Frontal cortex (tissue), 4 donors: ENCODE measurements around the gene C6orf47. TPM values are rescaled to one million over a fixed set of nuclear protein-coding genes. Genes with fewer than 3 reads are reported as not detected.
A peak's percentile ranks its signal among the peaks of the same experiment; 100 is the strongest.

ENCODE experiments used
- DNase-seq, 2 donors: peaks; one replicate each; pipeline ENCODE4 v3.0.0; 2012; ENCODE audit warnings: low spot score in 2 of 2
- FAIRE-seq: peaks from 2 replicates; lab custom pipeline; 2012; peaks lifted over from hg19 to GRCh38; lab: Jason Lieb, UNC
- total RNA-seq: library from RNA; depleted of rRNA; stranded (reverse); fragments of >200 nt; gene quantifications from one replicate; pipeline ENCODE4 v1.2.3, GENCODE V29; 2014
- donor health status: control.
- donor health status: control.
- donor health status: control.

C6orf47 gene
- total RNA-seq, 1 donor from 2014 or later, result 16.7 TPM

DNA sequence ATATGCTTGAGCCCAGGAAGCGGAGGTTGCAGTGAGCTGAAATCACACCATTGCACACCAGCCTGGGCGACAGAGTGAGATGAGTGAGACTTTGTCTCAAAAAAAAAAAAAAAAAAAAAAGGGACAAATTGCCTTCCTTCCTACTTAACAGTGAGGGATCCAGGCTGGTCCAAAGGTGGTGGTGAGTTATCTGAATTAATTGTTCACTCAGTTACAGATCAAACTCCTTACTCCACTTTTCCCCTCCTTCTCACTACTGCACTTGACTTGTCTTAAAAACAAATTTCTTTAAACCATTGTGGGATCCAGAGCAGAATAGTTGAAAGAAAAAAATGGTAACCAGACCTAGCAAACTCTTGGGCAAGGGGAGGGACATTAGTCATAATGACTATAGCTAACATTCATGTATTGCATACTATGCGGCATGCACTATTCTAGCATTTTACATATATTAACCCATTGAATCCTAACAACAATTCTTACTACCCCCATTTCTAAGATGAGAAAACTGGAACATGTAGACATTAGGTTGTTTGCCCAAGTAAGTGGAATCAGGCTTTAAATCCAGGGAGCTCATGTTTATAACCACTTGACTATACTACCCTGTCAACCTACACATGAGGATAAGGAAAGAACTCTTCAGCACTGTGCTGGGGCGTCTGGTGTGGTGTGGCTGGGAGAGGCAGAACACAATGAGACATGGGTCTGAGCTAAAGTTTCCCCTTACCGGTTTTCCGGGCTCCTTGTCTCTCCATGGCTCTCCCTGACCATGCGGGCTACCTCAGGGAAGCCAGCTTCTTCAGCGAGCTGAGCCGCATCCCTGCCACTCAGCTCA lies 2.8 kb upstream of the C6orf47 start:
- FAIRE-seq (no peak), DNase-seq (no peak)

- FAIRE-seq (no peak), DNase-seq (no peak)
Measured at GRCh38 chr6:31662124-31662723, 1.6 kb upstream of the C6orf47 start.

DNA sequence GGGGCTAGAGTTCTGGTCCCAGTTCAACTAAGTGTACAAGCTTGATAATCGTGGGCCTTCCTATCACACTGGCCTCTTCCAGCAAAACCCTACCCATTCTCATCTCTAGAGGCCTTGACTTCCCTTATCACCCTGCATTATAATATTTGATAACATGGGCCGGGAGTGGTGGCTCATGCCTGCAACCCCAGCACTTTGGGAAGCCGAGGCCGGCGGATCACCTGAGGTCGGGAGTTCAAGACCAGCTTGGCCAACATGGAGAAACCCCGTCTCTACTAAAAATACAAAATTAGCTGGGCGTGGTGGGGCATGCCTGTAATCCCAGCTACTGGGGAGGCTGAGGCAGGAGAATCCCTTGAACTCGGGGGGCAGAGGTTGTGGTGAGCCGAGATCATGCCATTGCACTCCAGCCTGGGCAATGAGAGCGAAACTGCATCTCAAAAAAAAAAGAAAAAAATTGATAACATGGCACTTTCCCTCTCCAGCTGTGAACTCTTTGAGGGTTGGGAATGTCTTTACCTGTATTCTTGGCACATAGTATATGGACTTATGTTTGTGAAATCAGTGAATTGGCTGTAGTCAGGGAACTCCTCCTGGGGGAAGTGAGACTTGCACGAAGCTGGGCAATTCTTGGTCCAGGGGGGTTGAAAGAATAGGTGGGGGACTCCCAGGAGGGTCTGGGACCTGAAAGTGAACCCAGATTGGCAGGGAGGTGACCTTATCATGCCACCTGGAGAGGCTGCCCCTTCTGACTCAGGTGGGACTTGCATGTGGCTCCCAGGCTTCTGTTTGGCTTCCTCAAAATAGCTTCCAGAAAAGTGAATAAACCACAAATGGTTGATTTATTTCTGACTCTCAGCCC lies 915 bp upstream of the C6orf47 start:
- DNase-seq (no peak), FAIRE-seq (no peak)

- no peak for FAIRE-seq
Measured at GRCh38 chr6:31659649-31660380, 763 bp downstream of the C6orf47 start.

DNA sequence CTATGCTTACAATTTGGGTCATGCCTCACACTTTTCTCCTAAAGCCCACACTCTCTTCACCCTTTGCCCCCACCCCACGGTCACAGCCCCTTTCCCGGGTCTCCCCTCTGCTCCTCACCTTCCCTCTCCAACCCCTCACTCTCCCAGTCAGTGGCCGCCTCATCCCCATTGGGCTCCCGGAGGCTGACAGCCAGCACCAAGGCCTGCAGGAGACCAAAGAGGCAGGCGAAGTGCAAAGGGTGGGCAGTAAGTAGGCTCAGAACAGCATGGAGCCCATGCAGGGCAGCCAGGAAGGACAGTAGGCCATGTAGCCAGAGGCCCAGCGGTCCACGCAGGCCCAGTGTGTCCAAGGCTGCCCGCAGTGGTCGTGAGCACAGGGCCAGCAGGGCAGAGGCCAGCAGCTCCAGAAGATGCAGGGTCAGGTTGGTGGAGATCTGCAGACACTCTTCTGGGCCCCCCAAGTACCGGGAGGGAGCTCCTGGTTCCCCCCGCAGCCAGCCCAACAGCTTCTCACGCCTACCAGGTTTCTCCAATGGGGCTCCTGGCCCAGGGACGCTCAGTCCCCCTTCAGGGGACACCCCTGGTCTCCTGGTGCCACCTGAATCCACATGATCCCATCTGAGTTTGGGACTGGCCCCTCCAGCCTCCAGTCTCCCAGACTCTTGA lies 1.5 kb downstream of the C6orf47 start:
- DNase-seq (no peak), FAIRE-seq (no peak)

More at GRCh38 chr6:31659649-31660380, 763 bp downstream of the C6orf47 start:
- no peak for DNase-seq

DNA sequence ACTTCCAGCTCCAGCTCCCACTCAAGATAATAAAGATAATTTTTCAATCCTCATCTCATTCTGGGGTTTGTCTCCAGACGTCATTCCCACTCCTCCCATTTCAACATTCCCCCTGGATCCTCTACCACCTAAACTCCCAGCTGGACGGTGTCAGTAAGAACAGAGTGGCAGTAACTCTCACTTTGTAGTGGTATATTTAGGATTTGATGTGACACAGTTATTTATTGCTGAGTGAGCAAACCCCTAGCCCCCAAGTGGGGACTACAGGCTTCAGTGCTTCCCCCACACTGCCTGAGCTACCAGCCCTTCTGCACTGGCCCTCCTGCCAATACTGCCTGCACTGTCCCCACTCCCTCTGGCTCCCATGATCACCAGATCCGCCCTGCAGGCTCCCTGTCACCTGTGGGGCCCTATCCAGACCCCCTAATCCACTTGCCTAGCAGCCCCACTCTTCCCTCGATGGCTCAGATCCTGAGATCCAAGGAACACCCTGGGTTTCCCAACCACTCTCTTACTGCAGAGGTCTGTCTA lies 2.4 kb downstream of the C6orf47 start:
- FAIRE-seq (no peak), DNase-seq (no peak)

DNA sequence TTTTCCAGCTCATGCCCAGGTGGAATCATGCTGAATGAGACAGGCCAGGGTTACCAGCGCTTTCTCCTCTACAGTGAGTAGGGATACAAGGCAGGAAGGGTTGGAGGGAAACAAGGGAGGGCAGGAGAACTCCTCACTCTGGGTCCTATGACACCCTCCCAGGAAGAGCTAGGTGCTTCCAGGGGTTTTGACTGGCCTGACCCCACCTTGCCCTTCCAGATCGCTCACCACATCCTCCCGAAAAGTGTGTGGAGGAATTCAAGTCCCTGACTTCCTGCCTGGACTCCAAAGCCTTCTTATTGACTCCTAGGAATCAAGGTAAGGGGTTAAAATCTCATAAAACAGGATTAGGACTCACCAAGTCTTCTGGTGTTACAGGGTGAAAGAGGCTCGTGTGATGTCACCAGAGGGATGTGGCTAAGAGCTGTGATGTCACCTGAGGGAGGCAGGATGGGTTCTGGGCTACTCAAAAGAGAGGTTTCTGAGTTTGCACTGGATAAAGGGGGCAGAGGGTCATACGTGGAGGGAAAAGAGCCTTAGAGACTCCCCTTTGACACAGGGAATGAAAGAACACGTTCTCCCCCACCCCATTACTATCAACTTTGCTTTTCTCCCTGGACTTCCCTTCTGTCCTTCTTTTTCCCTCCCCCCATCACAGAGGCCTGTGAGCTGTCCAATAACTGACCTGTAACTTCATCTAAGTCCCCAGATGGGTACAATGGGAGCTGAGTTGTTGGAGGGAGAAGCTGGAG lies 3.0 kb downstream of the C6orf47 start:
- DNase-seq, result no peak
- no peak for FAIRE-seq

GRCh38 chr6:31655349-31656237 lies 5.0 kb downstream of the C6orf47 start, which contains the start of gene APOM:
TSS of gene APOM (plus strand) at chr6:31655894. CDS start at chr6:31655967, 73 bp downstream.
- DNase-seq, result no peak

GRCh38 chr6:31654574-31655348 lies 5.8 kb downstream of the C6orf47 start:
- no peak for DNase-seq
- no peak for FAIRE-seq

More at GRCh38 chr6:31655349-31656237, 5.0 kb downstream of the C6orf47 start, which contains the start of gene APOM:
- no peak for FAIRE-seq

DNA sequence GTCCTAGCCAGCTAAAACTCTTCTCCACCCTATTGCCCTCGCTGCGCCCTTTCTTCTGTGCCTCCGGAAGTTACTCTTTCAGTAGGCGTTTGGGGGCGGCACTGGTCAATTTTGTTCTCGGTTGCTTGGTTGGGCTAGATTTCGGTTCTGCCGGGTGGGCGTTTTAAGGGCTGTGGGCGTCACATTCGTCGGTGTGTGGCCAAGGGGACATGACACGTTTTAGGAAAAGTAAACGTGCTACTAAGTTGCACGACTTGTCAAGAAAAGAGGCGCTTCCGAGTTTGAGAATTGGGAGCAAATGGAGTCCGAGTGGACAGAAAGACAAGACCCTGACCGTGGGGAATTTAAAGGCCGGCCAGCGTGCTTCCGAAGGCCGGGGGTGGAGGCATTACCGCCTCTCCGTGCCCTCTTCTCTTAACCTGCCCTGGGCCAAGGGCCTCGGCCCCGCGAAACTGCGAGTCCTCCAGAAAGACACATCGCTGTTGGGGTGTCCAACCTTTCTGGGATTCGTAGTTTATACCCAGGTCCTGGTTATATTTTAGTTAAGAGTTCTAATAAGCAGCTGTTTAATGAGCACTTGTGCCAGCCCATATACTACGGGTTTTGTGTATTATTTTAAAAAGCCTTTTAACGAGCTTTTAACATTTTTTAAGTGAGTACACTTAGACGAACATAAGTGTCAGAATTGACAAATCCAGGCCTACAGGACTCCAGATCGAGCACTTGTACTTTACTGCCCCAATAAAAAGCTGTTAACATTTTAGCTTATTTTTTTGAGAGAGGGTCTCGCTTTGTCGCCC lies 7.5 kb downstream of the C6orf47 start:
- FAIRE-seq (no peak), DNase-seq (peak; percentile 88 to 90)

DNA sequence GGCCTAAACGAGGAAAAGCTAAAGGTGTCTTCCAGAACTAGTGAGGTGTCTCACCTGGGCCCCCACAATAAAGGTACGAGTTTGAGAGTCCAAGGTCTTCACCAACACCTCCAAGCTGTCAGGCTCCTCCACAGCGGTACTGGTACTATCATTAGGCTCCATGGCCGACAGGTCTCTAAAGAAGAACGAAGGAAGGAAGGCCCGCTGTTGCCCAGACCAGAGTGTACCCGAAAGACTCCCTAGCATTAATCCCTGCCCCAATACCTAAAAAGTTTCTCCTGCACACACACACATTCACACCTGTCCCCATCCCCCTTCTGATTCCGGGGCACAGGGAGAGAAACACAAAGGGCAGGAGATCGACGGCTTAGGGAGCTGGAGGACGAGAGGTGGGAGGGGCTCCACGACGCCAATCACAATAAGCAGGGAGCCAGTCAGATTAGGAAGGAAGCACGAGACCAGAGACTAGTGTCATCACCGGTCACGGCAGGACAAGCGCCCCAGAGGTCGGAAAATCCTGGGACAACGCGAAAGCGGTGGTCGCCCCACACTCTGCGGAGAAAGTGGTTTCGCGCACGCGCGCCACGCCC lies 8.9 kb downstream of the C6orf47 start:
- no peak for FAIRE-seq

DNA sequence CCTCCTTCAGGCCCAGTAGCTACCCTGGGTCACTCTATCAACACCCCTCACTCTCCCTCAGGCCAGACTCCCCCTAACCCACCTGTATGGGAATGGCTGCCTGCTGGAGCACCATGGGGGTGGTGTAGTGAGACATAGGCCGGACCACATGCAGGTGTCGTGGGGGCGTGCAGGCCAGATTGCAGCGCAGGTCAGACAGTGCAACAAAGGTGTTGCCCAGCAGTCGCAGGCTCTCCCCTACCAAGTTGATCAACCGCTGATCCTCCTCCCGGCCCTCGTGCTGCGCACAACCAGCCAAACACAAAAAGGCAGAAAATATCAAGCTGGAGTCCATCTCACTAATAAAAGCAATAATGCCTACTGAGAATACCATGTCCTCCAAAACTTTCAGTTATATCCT lies 15.3 kb downstream of the C6orf47 start:
- no peak for FAIRE-seq
- no peak for DNase-seq

More for the DNA sequence above, 8.9 kb downstream of the C6orf47 start:
- peak; percentile 66 to 80 for DNase-seq

DNA sequence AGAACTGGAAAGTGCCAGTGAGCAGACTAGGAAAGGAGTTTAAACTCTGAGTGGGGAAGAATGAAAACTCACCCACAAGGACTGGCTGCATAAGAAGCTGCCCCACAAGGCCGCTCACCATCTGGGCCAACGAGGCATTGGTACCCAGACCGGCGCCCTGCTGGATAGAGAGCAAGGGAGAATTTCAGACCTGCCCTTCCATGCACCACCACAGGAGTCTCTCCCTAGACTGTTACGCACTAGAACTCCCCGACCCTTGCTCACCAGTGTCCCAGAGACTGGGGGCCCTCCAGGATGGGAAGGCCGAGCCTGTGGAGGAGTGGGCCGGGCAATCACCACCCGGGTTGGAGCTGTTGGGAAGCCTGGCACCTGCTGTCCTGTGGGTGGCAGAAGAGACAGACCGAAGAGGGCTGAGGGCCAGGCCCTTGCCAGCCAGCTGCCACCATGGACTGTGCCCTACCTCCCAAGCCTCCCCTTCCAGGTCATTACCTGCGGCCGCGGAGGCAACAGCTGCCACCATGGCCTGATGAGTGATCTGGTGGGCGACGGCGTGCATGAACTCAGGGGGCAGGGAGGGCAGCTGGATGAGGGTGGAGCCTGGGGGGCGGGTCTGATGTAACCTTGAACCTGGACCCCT lies 16.6 kb downstream of the C6orf47 start:
- no peak for FAIRE-seq
- DNase-seq, result no peak

GRCh38 chr6:31642798-31643570 lies 17.6 kb downstream of the C6orf47 start:
- FAIRE-seq (no peak), DNase-seq (no peak)
